ENCODE measurements around the gene AGPAT3. TPM values are rescaled to one million over a fixed set of nuclear protein-coding genes. Genes with fewer than 3 reads are reported as not detected.

Gene AGPAT3
- total RNA-seq, 4 donors from 2014 or later = 28.0 to 36.5 (median 32.2) TPM

Small RNA genes within 50 kb of the gene (small RNA-seq; reads per million reads assigned to genes)
- gene RNU6-1150P = 0 reads per million in 3 donors
- 0 reads per million in 3 donors for gene RNU6-859P

Other genes starting within 250 kb of the AGPAT3 start
- 1 to 10 TPM in 1 of 4 donors, under 1 TPM in 2, not detected in 1; 0.63 to 1.2 (median 0.66) TPM for gene HSF2BP, start 205.7 kb upstream of the AGPAT3 start, total RNA-seq
- gene RRP1B, start 205.7 kb upstream of the AGPAT3 start, total RNA-seq = 10 to 100 TPM; 17.4 to 22.0 (median 20.8) TPM
- 10 to 100 TPM; 22.4 to 40.9 (median 31.8) TPM for gene PDXK, start 146.1 kb upstream of the AGPAT3 start, total RNA-seq
- gene CSTB, start 88.9 kb upstream of the AGPAT3 start, total RNA-seq = 10 to 100 TPM in 1 of 4 donors, 1 to 10 TPM in 3; 5.0 to 21.1 (median 8.1) TPM
- gene RRP1, start 75.6 kb upstream of the AGPAT3 start, total RNA-seq = 10 to 100 TPM in 3 of 4 donors, 1 to 10 TPM in 1; 9.1 to 18.9 (median 16.3) TPM
- gene TRAPPC10, start 147.1 kb downstream of the AGPAT3 start, total RNA-seq = 10 to 100 TPM; 14.5 to 35.2 (median 20.5) TPM
- gene PWP2, start 242.2 kb downstream of the AGPAT3 start, total RNA-seq = 10 to 100 TPM in 1 of 4 donors, 1 to 10 TPM in 3; 1.9 to 10.8 (median 6.7) TPM

Measured in esophagus muscularis mucosa (tissue), 4 donors.